Smooth muscle cell of the umbilical artery (primary cell): ENCODE results near the gene TSACC. TPM values are rescaled to one million over a fixed set of nuclear protein-coding genes. Genes with fewer than 3 reads are reported as not detected.

Experiments used
- total RNA-seq: library from RNA; depleted of rRNA; stranded (reverse); fragments of >200 nt; gene quantifications from 2 replicates; pipeline ENCODE4 v1.2.3, GENCODE V29; 2014

TSACC gene
- not detected in 2 replicates for total RNA-seq

DNA sequence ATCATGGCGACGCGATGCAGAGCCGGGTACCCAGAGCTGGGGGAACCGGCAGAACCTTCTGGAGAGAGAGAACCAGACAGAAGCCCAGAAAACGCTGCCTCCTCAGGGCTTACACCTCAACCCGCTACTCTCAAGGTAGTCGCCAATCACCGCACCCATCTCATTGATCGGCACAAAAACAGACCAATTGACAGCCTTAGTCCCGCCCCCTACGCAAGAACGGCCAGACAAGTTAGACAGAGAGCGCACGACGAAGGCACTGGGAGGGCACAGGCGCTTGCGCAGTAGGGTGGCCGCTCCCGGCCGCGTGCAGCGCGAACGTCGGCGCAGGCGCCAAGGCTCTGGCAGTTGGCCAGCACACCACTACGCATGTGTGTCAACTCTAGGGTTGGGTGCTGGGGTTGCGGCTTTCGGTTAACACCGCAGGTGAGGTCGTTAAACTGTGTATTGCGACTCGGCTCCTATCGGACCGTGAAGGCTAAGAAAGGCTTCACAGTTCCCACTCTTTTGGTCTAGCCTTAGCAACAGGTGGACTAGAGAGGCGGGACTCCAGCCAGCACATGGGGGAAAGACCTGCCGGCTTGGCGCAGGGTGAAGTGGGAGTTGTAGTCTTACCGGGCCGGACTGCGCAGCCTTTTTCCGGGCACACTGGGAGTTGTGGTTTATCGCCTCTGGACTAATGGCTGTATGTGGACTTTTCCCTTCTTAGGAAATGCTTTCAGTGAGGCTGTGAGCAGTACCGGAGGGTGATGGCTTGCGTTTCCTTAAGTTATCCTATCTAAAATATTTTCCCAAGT is at the start of gene TSACC, which contains the start of gene CCT3:
TSACC (plus strand) TSS at position 347 of the 797 bp plus-strand sequence. CDS start 1,232 bp downstream, outside the sequence.
CCT3 (minus strand) TSS at position 113 of the 797 bp plus-strand sequence; CDS start at position 5, 108 bp downstream.

DNA sequence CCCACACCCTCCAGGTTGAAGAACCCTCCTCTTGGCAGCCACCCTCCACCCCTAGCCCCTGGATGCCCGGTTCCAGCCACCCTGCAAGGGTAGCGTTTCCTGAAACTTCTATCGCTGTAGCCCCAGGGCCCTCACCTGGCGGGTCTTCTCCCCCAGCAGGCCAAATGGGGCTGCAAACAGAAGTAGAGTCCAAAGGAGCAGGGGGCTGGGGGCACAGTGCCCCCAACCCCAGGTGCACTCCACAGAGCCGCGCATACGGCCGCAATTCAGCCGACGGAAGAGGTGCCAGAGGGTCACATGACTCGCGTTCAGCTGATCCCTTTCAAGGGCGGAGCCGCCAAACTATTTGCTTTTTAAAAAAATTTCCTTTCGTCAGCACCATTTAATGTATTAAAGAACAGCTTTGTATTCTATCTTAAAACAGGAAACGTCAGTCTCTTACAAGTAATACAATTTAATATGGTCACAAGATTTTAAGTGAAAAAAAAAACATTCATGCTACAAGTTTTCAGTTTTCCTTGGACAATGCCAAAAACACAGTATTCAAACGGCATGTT is 42.9 kb upstream of the TSACC start, which contains the start of gene GLMP:
GLMP (minus strand) TSS at position 289 of the 557 bp plus-strand sequence; CDS start at position 255, 34 bp downstream.

DNA sequence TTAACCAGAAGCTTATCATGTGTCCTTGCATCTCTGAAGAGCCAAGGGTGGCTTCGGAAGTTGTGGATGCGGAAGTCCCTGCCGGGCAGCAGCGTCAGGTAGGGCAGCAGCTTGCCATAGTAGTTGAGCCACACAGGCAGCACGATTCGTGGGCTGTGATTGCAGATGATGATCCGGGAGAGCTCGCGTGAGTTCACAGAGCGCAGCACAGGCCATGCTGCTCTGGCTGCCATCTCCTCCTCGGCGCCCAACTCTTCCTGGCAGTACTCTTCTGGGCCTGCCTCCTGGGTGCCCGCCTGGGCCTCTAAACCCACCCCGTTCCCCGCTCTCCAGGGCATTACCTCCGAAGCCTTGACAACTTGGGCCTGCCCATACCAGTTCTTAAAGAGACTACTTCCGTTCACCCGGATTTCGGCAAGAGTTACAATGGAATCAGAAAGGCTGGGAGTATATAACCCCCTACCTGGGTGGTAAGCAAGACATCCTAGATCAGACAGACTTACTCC is 39.4 kb upstream of the TSACC start, which contains the start of gene VHLL:
VHLL (minus strand) TSS at position 456 of the 506 bp plus-strand sequence; CDS start at position 338, 118 bp downstream.

DNA sequence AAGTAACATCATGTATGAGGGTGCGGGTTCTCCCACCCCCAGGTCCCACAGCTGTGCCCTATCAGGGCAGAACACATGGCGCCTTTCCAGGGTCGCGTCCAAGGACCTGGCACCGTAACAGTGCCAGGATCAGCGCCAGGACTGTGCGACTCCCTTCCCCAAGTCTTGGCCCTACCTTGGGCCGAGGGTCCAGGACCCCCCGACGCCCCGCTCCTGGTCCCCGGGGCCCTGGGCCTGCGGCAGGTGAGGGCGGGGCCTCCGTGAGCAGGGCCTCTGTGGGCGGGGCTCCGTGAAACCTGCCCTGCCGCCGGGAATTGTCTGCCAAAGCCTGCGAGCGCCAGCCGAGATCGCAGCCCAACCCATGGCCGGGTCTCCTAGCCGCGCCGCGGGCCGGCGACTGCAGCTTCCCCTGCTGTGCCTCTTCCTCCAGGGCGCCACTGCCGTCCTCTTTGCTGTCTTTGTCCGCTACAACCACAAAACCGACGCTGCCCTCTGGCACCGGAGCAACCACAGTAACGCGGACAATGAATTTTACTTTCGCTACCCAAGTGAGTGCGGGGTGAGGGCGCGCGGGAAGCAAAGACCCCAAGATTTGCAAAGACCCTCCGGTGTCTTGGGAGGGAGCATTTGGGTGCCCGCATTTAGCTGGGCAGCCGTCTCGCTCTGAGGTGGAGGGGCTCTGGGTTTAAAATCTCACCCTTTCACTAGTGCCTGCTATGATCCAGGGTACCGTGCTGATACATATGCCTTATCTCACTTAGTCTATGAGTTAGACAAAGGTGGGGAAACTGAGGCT is 30.8 kb downstream of the TSACC start, which contains the start of gene RHBG:
RHBG (plus strand) TSS at position 323 of the 796 bp plus-strand sequence; CDS start at position 362, 39 bp downstream.

Other genes with a start within 250 kb of the TSACC start
- gene LMNA, start 223.8 kb upstream of the TSACC start, total RNA-seq: 365 and 755 TPM in 2 replicates
- gene SEMA4A, start 184.9 kb upstream of the TSACC start, total RNA-seq: 0.55 and 0.59 TPM in 2 replicates
- gene SLC25A44, start 144.4 kb upstream of the TSACC start, total RNA-seq: 8.0 and 12.7 TPM in 2 replicates
- gene PMF1, start 125.5 kb upstream of the TSACC start, total RNA-seq: 22.0 and 22.9 TPM in 2 replicates
- 0.59 TPM in 1 of 2 replicates, not detected in the other for gene BGLAP, start 96.3 kb upstream of the TSACC start, total RNA-seq
- 0.28 and 0.59 TPM in 2 replicates for gene PAQR6, start 90.5 kb upstream of the TSACC start, total RNA-seq
- 43.7 and 73.2 TPM in 2 replicates for gene SMG5, start 55.7 kb upstream of the TSACC start, total RNA-seq
- 1.3 and 2.1 TPM in 2 replicates for gene TMEM79, start 54.2 kb upstream of the TSACC start, total RNA-seq
- 37.5 and 60.3 TPM in 2 replicates for gene GLMP, start 42.8 kb upstream of the TSACC start, total RNA-seq
- 0.28 TPM in 1 of 2 replicates, not detected in the other for gene VHLL, start 39.2 kb upstream of the TSACC start, total RNA-seq
- 501 and 510 TPM in 2 replicates for gene CCT3, start 234 bp upstream of the TSACC start, total RNA-seq
- not detected in 2 replicates for gene RHBG, start 30.7 kb downstream of the TSACC start, total RNA-seq
- 5.0 and 12.0 TPM in 2 replicates for gene MEF2D, start 162.2 kb downstream of the TSACC start, total RNA-seq
- gene IQGAP3, start 234.0 kb downstream of the TSACC start, total RNA-seq: 1.5 and 14.8 TPM in 2 replicates
- not detected in 2 replicates for gene TTC24, start 241.2 kb downstream of the TSACC start, total RNA-seq